Left hindlimb (tissue), 1 donor: ENCODE results near the gene KLF5.
"Not testable (repeated sequence)": the region's sequence is repeated elsewhere in the genome, so short reads cannot be mapped to it uniquely, and the experiment has no call there.

ENCODE experiments used
- DNase-seq: peaks from one replicate; pipeline ENCODE4 v3.0.0-alpha.2; 2018

Gene KLF5

GRCh38 chr13:73058736-73059459, at the start of gene KLF5:
TSS of gene KLF5 (plus strand) at chr13:73059005. CDS start at chr13:73059328, 323 bp downstream.
- peak; percentile 97 for DNase-seq

DNA sequence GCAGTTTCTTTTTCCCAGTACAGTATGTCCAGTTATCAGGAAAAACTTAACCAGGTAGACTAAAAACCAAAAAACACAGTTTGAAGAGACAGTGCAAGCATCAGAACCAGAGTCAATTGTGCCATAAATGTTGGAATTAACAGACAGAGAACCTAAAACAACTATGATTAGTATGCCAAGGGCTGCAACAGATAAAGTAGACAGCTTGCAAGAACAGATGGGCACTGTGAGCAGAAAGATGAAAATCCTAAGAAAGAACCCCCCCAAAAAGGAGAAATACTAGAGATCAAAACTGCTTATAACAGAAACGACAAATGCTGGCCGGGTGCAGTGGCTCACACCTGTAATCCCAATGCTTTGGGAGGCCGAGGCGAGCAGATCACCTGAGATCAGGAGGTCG, 47.1 kb upstream of the KLF5 start:
- DNase-seq = no peak

DNA sequence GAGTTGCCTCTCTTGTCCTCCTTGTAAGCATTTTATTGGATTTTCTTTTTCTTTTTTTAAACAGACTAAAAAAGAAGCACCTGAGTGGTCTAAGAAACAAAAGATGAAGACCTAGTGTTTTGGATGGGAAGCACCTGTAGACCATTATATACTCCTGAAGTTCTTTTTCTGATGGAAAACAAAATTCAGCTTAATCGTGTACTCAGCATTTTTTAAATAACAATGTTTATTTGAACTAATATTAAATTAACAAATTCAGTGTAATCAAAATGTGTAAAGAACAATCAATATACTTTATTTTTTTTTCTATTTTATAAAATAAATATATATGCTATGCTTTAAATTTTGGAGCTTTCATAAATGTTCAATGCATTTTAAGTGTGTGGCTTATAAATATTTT, 43.0 kb upstream of the KLF5 start:
- DNase-seq = no peak

GRCh38 chr13:73018336-73018735, 40.5 kb upstream of the KLF5 start:
- no peak for DNase-seq

GRCh38 chr13:73025217-73026012, 33.4 kb upstream of the KLF5 start:
- DNase-seq = no peak

GRCh38 chr13:73034901-73035300, 23.9 kb upstream of the KLF5 start:
- no peak for DNase-seq

DNA sequence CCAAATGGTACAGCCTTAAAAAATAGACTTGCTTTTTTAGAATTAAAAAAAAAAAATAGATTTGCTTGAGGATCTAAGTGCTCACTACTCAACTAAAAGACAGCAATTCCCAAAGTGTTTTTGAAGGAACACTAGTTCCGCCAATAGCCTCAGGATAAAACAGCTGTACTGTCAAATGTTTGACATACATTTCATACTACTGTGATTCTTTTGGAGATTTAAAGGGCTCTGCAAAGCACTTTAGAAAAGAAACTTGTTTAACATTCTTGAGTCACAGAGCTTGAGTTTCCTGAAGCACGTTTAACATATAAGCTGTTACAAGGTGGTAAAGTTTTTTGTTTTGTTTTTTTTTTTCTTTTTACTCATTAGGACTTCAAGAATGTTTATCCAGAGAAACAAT, 23.1 kb upstream of the KLF5 start:
- DNase-seq = no peak

DNA sequence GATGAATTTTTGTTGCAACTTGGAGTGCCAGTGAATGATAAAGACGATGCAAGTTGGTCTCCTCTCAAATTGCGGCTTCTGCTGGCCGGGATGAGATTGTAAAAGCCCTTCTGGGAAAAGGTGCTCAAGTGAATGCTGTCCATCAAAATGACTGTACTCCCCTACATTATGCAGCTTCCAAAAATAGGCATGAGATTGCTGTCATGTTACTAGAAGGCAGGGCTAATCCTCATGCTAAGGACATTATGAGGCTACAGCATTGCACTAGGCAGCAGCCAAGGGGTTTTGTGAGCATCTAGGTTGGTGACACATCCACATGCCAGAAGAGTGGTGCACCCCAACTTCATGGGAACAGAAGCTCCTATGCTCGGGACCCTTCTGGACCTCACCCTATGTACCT, 22.2 kb upstream of the KLF5 start:
- DNase-seq = no peak

- DNase-seq = no peak
These were observed 20.7 kb upstream of the KLF5 start for GRCh38 chr13:73038064-73038463.

GRCh38 chr13:73039201-73040108, 19.4 kb upstream of the KLF5 start:
- no peak for DNase-seq

DNA sequence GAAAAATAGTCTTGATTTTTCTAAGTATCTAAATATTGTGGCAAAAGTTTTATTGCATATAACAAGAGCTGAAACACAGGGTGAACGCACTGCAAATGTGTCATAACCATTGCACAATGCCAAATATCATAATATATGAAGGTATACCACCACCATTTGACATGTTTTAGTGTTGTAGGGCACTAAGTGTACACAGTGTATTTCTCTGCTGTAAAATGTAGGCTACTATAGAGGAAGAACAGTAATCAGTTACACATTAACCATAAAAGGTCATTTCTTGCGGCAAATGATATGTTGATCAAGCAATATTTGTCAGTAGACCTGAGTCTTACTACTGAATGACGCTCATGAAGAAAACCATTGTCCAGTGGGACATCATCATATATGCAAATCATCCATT, 18.3 kb upstream of the KLF5 start:
- no peak for DNase-seq

- no peak for DNase-seq
These were observed 17.7 kb upstream of the KLF5 start for GRCh38 chr13:73040968-73041596.

DNA sequence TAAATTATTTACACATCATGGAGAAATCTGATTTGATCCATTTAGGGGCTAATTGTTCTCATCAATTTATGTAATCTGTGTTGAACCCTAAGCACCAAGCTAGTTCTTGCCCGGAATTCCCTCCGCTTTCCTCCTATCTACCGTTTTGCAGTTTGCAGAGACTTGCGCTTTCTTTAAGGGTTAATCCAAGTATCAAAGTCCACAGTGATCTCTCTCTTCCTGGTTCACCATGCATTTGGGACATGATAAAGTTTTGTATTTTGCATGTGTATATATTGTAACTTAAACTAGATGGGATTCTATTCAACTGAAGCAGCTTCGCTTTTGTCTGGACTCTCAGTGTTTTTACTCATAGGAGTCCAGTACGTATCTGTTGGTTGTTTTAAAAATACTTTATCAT, 13.8 kb upstream of the KLF5 start:
- DNase-seq = no peak

GRCh38 chr13:73048615-73049014, 10.2 kb upstream of the KLF5 start:
- not testable (repeated sequence) for DNase-seq

DNA sequence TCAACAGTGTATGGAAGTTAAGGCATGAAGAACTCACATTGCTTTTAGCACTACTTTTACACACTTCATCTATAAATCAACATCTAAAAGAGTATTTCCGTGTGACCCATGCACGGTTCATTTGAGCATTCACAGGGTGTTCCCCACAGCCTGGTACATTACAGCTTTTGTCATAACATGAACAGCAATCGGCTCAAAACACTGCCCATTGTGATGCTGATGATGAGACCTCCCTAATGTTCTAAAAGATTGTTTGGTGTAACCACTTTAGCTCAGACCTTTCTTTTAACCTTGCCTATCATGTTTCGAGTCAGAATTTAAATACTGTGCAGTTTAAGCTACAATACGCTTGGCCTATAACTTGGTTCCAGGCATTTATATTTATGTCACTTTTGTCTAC, 4.1 kb upstream of the KLF5 start:
- no peak for DNase-seq

GRCh38 chr13:73055813-73056564, 2.8 kb upstream of the KLF5 start:
- no peak for DNase-seq

- DNase-seq = no peak
These were observed 2.2 kb upstream of the KLF5 start for GRCh38 chr13:73056565-73056962.

DNA sequence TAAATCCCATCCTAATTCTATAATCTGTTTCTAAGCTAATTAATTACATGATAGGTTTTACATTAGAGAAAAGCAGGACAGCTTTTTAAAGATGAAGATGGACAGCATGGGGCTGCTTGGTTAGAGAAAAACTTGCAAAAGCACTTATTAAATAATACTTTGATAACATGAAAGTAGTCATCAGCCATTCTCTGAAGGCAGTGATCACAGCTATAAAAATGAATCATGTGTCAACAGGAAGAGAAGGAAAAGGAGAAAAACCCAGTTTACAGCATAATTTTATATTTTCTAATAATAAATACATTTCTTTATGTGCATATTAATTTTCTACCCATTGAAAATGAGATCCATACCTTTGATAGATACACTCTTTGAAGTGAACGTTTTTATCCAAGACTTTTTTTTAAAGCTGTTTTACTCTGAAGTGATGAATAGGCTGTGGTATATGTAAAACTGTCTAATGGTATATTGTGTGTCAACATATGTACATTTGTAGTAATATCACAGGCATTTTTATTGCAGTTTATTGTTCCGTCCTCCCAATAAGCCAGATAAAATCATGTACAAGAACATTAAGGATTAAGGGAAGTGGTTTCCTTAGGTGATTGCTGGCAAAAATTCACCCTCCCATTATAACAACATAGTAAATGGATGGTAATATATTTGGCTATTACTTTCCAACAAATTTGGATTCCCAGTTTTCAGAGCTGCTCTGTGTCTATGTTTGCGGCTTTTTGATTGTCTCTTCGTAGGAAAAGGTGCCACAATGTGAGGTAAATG, 1.3 kb upstream of the KLF5 start:
- DNase-seq = no peak

DNA sequence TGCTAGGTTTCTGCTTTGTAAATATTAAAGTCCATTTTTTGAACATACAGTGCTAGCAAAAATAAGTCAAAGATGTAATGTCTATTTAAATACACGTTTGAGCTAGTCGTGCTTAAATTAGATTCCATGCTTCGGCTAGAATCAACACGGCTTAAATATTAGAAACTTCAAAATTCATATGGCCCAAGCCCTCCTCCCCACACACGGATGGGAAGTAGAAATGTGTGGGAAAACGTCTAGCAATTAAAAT, 816 bp upstream of the KLF5 start:
- no peak for DNase-seq

GRCh38 chr13:73058432-73058735, 421 bp upstream of the KLF5 start:
- DNase-seq = no peak

- peak; percentile 69 for DNase-seq
These were observed 850 bp downstream of the KLF5 start for GRCh38 chr13:73059460-73060250.
